Left ventricle myocardium inferior (tissue), 1 donor: Measurements from ENCODE around the gene KBTBD4. TPM values are rescaled to one million over a fixed set of nuclear protein-coding genes. Genes with fewer than 3 reads are reported as not detected.
"Not testable (repeated sequence)": the region's sequence is repeated elsewhere in the genome, so short reads cannot be mapped to it uniquely, and the experiment has no call there.

Source experiments
- DNase-seq: peaks from one replicate; pipeline ENCODE4 v3.0.0-alpha.2; 2020
- H3K27ac ChIP-seq: fragments of 200-600 bp; replicated peaks from 2 replicates; pipeline ENCODE4 v1.8.0; 2021
- H3K27me3 ChIP-seq: fragments of 200-600 bp; 2 replicates; pipeline ENCODE4 v1.8.0; 2021; ENCODE audit warnings: low read depth
- H3K36me3 ChIP-seq: fragments of 200-600 bp; 2 replicates; pipeline ENCODE4 v1.8.0; 2021
- H3K4me1 ChIP-seq: fragments of 200-600 bp; 2 replicates; pipeline ENCODE4 v1.8.0; 2021
- H3K4me3 ChIP-seq: fragments of 200-600 bp; 2 replicates; pipeline ENCODE4 v1.8.0; 2021; ENCODE audit warnings: mild to moderate bottlenecking, moderate library complexity
- H3K9me3 ChIP-seq: fragments of 200-600 bp; replicated peaks from 2 replicates; pipeline ENCODE4 v1.8.0; 2021
- intact Hi-C: fragments of 100-400 bp; cut with micrococcal nuclease; formaldehyde crosslinking; loops from one replicate; pipeline ENCODE4 v1.11.0; 2022
- total RNA-seq: library from RNA; stranded (reverse); fragmentation: NEBNext Ultra II Directional; extraction: Animal tissue kit (Norgen Biotek cat#: 25700); gene quantifications from one replicate; pipeline ENCODE4 v1.2.1, GENCODE V29; 2021
- TF ChIP-seq, protein P1 (sequence below): fragments of 200-600 bp; IDR thresholded peaks from 2 replicates; pipeline ENCODE4 v1.8.0; 2021; ENCODE audit warnings: antibody characterized with exemption, mild to moderate bottlenecking, borderline replicate concordance
- donor health status: DM: no; HTN: yes; CAD: no; lungs with severe emphysema.

The KBTBD4 gene
- total RNA-seq, 1 donor from 2014 or later = 14.2 TPM

DNA sequence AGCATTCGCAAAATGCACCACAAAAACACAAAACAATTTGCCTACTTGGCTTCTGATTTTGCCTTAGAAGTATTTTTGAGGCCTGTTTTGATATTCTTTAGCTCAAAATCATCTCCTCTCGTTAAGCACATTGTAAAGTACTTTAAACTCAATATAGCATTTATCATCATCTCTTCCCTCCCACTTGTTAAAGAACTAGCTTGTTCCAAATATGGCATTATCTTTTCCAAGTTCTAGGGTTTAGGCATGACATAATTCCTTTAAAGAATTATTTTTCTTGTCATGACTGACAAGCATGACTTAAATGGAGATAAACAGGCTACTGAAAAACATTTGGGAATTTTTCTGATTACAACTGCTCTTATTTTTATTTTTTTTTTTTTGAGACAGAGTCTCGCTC, 47.1 kb downstream of the KBTBD4 start:
- H3K36me3 ChIP-seq = peaks cover 5% of the 10 kb centered on the region
- peaks cover 64% of the 10 kb centered on the region for H3K4me1 ChIP-seq
- H3K27ac ChIP-seq = peak overlapping the region; percentile 9
- intact Hi-C loops = no loop called here
- no peak for DNase-seq
- H3K9me3 ChIP-seq = no peaks in the 10 kb centered on the region
- no peaks in the 10 kb centered on the region for H3K27me3 ChIP-seq
- TF ChIP-seq, protein P1, sequence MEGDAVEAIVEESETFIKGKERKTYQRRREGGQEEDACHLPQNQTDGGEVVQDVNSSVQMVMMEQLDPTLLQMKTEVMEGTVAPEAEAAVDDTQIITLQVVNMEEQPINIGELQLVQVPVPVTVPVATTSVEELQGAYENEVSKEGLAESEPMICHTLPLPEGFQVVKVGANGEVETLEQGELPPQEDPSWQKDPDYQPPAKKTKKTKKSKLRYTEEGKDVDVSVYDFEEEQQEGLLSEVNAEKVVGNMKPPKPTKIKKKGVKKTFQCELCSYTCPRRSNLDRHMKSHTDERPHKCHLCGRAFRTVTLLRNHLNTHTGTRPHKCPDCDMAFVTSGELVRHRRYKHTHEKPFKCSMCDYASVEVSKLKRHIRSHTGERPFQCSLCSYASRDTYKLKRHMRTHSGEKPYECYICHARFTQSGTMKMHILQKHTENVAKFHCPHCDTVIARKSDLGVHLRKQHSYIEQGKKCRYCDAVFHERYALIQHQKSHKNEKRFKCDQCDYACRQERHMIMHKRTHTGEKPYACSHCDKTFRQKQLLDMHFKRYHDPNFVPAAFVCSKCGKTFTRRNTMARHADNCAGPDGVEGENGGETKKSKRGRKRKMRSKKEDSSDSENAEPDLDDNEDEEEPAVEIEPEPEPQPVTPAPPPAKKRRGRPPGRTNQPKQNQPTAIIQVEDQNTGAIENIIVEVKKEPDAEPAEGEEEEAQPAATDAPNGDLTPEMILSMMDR = no peak
- no peak overlapping the region for H3K4me3 ChIP-seq

DNA sequence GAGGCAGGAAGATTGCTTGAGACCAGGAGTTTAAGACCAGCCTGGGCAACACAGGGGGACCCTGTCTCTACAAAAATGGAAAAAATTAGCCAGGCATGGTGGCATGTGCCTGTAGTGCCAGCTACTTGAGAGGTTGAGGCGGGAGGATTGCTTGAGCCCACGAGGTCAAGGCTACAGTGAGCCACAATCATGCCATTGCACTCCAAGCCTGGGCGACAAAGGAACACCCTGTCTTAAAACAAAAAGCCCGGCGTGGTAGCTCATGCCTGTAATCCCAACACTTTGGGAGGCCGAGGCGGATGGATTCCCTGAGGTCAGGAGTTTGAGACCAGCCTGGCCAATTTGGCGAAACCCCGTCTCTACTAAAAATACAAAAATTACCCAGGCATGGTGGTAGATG, 48.0 kb downstream of the KBTBD4 start:
- H3K36me3 ChIP-seq, H3K27me3 ChIP-seq, H3K9me3 ChIP-seq, H3K4me3 ChIP-seq, intact Hi-C loops, DNase-seq: not testable (repeated sequence)
- peaks cover 58% of the 10 kb centered on the region for H3K4me1 ChIP-seq
- peak overlapping the region; percentile 9 for H3K27ac ChIP-seq

DNA sequence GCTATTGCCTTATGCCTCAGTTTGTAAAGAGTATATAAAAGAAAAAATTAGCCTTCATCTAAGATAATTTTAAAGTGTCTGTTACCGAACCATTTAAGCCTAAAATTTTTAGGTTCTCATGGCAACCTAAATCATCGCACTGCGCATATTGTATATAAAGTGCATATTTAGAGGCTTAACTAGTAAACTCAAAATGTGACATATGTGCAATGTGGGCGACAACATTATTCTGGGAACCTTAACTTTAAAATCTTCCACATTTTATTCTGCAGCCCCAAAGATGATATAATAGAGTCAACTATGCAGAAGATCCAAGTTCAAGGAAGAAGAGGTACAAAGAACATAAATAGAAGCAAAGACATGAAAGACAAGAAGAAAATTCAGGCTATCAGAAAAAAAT, 48.8 kb downstream of the KBTBD4 start:
- Histone ChIP-seq H3K36me3 (no peaks in the 10 kb centered on the region), H3K27me3 (no peaks in the 10 kb centered on the region), H3K9me3 (no peaks in the 10 kb centered on the region), H3K4me1 (peaks cover 60% of the 10 kb centered on the region), H3K4me3 (no peak overlapping the region), H3K27ac (no peak overlapping the region)
- intact Hi-C loops = no loop called here
- TF ChIP-seq, protein P1 = no peak
- no peak for DNase-seq

DNA sequence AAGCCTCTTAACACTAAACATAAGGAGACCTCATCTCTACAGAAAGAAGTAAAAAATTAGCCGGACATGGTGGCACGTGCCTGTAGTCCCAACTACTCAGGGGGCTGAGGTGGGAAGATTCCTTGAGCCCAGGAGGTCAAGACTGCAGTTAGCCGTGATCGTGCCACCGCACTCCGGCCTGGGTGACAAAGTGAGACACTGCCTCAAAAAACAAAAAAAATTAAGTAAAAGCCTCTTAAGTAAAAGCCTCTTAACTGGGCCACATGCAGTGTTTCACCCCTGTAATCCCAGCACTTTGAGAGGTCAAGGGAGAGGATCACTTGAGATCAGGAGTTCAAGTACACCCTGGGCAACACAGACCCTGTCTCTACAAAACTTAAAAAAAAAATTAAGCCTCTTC, 51.6 kb downstream of the KBTBD4 start:
- intact Hi-C loops = no loop called here
- no peak overlapping the region for H3K4me3 ChIP-seq
- no peaks in the 10 kb centered on the region for H3K9me3 ChIP-seq
- TF ChIP-seq, protein P1 = no peak
- H3K36me3 ChIP-seq = no peaks in the 10 kb centered on the region
- no peak overlapping the region for H3K27ac ChIP-seq
- H3K4me1 ChIP-seq = peaks cover 60% of the 10 kb centered on the region
- H3K27me3 ChIP-seq = no peaks in the 10 kb centered on the region
- no peak for DNase-seq

DNA sequence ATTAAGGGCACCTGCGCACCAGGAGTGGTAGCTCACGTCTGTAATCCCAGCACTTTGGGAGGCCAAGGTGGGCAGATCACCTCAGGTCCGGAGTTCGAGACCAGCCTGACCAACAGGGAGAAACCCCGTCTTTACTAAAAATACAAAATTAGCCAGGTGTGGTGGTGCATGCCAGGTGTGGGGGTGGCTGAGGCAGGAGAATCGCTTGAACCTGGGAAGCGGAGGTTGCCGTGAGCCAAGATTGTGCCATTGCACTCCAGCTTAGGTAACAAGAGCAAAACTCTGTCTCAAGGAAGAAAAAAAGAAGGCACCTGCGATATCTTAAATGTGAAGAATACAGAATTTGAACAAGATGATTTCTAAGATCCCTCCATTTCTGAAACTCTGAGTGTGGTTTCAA, 52.7 kb downstream of the KBTBD4 start:
- not testable (repeated sequence) for DNase-seq

DNA sequence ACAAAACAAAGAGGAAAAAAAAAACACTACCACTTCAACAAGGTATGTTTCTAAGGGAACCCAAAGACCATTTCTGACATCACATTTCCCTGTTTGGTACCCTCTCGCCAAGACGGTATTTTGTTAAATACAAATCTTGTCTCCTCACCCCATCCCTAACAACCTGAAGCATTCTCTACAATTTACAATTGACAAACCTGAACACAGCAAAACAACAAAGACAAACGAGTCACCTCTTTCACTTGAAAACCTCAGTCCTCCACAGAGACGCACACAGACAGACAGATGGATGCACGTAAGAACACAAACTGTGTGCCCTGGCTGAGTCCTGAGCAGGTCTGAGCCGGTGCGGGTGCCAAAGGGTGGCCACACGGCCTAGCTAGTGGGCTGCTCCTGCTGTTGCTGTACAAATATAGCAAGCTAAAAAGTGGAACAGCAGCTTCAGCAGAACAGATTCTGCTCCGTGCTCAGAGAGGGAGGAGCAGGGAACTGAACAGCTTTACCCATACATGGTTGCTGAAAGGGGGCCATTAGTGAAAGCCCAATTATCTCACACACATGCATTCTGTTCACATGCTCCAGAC, 54.4 kb downstream of the KBTBD4 start:
- TF ChIP-seq, protein P1 = no peak
- peak; percentile 37 for DNase-seq
- Histone ChIP-seq H3K27me3 (no peaks in the 10 kb centered on the region), H3K36me3 (no peaks in the 10 kb centered on the region), H3K4me1 (peaks cover 66% of the 10 kb centered on the region), H3K27ac (peak overlapping the region; percentile 80), H3K4me3 (peak overlapping the region; percentile 56), H3K9me3 (no peaks in the 10 kb centered on the region)
- intact Hi-C loops = no loop called here

More for the DNA sequence above, 52.7 kb downstream of the KBTBD4 start:
- Histone ChIP-seq H3K27ac (peak overlapping the region; percentile 80), H3K4me1 (peaks cover 60% of the 10 kb centered on the region)
- intact Hi-C loops, H3K4me3 ChIP-seq, H3K36me3 ChIP-seq, H3K9me3 ChIP-seq, H3K27me3 ChIP-seq: not testable (repeated sequence)
